GM19324 (cell line): ENCODE results near the gene SUN3.

ENCODE experiments used
- ATAC-seq: cut with Tn5 transposase; IDR thresholded peaks from one replicate; pipeline ENCODE4 v1.9.1; 2021; ENCODE audit warnings: mild to moderate bottlenecking, moderate library complexity; ENCODE audit not compliant: unreplicated experiment, low FRiP score

The SUN3 gene, protein sequence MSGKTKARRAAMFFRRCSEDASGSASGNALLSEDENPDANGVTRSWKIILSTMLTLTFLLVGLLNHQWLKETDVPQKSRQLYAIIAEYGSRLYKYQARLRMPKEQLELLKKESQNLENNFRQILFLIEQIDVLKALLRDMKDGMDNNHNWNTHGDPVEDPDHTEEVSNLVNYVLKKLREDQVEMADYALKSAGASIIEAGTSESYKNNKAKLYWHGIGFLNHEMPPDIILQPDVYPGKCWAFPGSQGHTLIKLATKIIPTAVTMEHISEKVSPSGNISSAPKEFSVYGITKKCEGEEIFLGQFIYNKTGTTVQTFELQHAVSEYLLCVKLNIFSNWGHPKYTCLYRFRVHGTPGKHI

DNA sequence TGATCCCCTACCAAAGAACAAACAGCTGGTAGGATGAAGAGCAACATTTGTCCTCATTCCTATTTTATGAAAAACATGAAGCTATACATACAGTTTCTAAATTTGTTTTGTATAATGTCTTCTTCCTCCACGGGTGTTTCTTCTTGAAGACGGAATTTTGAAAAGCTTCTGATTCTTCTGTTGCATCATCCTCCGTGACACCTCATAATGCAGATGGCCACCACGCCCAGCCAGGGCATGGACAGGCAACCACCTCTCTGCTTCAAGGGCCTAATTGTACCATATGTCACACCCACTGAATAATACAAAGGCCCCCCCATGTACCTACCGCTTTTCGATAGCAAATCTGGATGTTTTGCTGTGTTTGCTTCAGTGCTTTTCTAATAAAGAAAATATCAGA is at the start of gene SUN3:
Gene SUN3 (minus strand): TSS at position 170 of the 400 bp plus-strand sequence. CDS start 169 bp downstream, at position 1.
- no peak for ATAC-seq

DNA sequence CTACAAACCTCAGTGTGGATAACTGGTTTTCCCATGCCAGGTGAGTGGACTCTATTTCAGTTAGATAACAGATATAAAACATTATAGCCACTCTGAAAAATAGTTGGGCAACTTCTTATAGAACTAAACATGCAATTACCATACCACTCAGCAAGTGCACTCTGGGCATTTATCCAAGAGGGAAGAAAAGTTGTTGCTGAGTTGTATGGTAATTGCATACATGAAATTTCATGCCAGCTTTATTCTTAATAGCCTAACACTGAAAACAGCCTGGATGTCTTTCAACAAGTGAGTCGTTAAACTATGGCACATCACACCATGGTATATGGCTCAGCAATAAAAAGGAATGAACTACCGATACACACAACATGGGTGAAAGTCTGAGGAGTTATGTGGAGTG is 49.6 kb upstream of the SUN3 start:
- no peak for ATAC-seq

DNA sequence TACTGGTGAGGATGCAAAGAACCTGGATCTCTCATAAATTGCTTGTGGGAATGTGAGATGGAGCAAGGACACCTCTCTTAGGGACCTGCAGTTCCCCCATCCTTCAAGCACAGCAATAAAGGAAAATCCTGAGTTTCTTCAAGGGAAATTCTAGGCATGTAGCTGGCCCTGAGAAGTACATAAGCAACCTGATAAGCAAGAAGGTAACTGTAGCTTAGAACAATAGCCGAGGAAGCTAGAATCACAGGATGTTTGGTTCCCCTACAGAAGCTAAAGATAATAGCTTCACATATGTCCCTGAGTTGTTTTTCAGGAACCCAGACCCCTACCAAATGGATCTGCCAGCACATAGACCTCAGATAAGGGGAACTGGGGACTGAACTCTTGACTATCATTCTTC is 48.5 kb upstream of the SUN3 start:
- ATAC-seq = no peak

DNA sequence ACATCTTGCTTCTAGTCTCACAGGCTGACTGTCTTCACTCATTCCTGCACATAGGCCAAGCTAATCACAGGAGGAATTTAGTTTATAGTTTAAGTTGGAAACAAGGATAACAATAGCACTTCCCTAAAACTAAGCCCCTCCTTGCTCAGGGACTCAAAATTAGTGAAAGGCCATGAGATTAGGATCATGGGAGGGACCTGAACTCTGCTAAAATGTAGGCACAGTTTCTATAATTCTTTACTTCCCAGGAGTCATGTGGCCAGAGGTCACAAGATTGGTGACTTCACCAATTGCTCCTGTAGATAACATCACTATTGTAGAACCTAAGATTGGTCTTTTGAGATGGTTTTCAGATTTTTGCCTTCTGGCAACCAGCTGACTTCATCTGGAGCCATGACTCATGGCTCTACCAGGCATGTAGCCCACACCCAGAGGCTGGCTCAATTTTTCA is 45.3 kb upstream of the SUN3 start:
- no peak for ATAC-seq

DNA sequence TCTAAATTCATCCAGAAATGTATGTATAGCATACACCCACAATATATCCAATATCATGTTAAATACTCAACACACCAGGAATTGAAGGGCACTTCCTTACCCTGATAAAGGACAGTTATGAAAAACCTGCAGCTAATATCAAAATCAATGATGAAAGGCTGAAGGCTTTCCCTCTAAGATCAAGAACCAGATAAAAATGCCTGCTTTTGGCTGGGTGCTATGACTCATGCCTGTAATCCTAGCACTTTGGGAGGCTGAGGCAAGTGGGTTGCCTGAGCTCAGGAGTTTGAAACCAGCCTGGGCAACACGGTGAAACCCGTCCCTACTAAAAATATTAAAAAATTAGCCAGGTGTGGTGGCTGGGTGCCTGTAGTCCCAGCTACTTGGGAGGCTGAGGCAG is 38.6 kb upstream of the SUN3 start:
- no peak for ATAC-seq

DNA sequence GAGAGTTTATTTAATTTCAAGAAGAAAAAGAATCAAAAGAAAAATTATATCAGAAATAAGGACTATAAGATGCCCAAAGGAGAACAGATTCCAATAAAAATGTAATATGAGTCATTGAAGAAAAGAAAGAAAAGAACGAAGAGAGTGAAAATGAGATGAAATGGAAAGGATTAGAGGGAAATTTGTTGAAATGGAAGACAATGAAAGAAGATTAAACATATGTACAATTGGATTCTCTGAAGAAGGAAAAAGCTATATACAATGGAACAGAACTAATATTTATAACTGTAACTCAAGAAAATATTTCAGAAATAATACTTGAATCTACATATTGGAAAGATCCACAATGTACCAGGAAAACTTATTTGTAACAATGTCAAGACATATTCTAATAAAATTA is 35.1 kb upstream of the SUN3 start:
- ATAC-seq = no peak

DNA sequence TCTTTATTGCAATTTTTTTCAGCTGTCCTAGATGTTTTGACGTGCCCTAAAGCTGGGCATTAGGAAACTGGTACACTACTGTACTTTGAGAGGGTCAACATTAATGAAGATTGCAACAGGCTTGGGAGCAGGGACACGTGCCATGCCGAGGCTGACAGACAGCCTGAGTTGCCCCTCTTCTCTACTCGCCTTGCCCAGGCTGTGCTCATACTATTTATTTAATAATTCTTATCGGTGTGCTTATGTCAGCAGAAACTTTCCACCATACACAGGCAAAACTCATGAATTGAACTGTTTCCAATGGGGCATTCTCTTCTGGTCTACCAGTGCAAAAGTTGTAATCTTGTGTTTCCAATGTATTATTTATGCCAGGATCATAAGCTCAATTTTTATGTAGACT is 30.8 kb upstream of the SUN3 start:
- no peak for ATAC-seq

DNA sequence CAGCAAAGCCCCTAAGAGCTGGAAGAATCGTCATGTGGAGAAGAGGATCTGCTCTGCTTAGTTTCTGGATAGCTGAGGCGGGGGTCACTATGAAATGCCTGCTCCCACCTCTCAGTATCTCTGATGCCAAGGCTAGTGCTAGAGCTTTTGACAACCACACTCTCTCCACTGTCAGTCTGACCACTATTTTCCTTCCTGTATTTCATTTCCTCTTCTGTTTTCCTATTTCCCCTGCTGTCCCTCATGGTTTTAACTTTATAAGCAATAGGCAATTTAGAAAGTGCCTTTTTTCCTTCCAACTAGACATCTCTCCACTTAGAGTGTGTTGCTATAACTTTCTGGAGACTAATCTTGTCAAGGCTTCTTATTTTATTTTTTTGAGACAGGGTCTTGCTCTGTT is 30.1 kb upstream of the SUN3 start:
- ATAC-seq = no peak

DNA sequence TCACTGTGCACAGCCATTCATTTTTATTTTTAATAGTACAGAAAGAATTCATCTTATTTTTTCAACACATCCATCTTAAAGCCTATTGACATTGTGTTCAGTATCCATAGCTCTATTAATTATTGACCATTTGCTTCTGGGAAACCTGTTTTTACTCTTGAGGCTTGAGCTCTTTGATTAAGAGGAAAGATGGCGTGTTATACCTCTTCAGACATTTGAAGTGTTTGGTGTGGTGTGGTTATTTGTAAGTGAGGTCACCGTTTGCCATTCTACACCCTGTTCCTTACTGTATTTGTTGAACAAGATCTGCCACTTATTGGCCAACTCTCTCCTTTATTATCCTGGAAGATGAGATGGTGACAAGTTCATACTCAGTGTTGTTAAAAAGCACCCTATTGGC is 24.8 kb upstream of the SUN3 start:
- no peak for ATAC-seq

DNA sequence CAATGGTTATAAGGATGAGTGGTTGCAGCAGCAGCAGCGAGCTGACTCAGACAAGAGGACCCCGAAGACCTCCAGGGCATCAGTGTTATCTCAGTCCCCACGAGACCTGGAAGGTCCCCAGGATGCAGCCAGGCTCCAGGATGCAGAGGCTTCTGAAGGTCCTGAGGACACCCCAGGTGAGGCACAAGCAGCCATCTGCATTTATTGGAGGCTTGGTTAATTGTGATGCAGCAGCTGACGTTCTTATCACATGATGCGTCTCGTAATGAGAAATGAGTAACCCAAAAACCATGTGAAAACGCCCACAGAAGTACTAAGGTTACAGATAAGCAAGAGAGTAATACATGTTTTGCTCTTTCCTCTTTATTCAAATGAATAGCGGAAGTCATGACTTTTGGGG is 23.8 kb upstream of the SUN3 start:
- no peak for ATAC-seq

DNA sequence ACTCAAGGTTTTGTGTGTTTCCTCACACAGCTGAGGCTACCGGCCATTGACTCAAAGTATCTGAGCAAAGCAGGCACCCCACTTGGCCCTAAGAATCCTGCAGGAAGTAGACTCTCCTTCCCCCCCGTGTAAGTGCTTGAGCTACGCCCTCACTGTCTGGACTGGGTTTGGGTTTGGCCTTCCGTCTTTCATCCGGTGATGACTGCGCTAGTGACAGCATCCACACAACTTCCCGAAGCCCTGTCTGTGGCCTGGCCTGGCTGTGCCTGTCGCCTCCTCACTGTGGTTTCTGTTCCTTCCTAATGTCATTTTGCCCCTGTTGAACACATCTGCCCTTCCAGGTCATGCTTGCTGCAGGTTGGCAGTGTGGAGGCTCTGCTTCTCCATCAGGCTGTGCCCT is 20.9 kb upstream of the SUN3 start:
- no peak for ATAC-seq

DNA sequence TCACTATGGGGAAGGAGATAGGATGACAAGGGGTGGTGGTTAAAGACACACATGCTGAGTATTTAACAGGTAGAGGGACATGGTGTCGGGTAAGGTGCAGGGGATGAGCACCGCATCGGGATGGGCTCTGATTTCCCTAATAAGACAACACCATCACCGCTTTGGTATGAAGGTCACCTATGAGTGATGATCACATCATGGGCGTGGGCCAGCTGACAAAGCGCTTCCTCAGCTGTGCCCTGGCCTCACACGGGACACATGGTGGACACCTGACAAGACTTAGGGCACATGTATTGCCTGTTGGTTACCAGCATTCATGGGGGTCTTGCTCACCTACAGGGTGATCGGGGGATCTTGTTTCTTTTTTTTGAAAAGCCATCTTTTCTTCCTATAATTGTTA is 19.2 kb upstream of the SUN3 start:
- no peak for ATAC-seq

DNA sequence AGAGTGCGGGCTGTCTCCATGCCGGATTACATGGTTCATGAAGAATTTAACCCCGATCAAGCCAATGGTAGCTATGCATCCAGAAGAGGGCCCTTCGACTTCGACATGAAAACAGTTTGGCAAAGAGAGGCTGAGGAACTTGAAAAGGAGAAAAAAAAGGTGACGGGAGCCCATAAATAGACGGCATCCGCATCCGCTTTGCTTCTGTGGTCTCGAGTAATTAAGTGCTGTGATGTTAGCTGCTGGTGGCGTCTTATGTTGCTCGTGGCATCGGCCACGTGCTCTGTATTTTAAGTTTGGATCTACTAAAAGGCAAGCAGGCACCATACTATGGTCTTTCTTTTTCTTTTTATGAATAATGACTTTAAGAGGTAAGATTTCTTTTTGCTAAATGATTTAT is 17.6 kb upstream of the SUN3 start:
- no peak for ATAC-seq

DNA sequence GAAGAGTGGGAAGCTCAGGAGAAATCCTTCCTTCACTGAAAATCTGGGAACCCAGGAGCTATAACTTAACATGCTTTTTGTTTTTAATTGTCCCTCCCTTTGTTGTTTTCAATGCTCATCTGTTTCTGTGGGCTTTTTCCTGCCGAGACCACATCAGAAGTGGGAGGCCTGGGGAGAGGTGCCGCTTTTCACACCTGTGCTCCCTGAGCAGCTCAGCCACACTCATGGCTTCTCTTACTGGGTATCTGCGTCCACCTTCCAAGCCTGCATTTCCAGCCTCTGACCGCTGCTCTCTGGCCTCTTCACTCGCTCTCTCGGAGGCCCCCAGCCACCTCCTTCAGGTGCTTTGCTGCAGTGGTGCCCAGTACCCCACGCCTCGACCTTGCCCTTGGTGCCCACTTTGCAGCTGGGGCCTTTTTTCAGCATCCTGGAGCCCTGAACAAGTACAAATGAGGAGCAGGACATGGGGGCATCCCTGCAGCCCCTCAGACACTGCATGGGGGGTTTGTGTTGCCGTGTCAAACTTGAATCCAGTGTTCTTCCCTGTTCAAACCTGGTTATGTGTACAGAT is 16.4 kb upstream of the SUN3 start:
- ATAC-seq = no peak

DNA sequence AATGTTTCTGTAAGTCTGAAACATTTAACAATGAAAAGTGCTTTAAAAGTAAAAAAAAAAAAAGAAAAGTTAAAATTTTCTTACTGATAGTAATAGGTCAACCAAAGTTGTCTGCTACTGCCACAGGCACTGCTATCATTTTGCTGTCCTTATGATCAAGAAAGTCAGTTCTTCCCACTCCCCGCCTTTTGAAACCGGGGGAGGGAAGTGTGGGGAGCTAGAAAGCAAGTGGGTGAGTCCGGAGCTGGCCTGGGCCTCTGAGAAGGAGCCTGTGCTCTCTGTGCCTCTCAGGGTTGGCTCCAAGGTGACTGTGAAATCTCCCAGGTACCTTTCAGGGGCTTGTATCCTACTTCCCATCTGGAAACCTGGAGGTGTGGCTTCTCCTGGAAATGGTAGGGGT is 13.7 kb upstream of the SUN3 start:
- no peak for ATAC-seq

DNA sequence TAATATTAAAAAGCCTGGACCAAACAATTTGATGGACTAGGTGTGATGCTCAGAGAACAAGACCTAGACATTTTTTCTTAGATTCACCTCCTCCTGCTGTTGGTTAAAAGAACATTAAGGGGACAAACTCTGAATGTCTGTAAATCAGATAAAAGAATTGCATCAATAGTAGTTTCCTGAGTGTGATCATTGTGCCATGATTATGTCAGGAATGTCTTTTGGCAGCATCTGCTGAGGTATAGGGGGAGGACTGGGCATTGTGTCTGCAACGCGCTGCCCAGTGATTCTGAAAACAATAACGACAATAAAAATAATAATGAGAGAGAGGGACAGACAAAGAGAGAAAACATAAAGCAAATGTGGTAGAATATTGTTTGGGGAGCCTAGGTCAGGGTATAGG is 13.3 kb upstream of the SUN3 start:
- no peak for ATAC-seq

DNA sequence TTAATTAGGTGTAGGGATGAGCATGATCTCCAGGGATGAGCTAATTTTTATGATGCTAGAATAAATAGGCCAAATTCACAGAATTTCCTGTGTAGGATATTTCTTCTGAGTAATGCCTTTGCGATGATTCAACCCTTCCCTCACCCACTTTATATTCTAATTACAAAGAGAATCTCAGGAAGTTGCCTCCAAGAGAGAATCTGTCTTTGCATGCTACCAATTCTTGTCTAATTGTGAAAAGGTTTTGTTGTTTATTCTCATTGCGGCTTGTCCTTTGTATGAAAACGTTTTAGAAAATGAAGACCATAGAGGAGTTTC is 12.7 kb upstream of the SUN3 start:
- ATAC-seq = no peak

DNA sequence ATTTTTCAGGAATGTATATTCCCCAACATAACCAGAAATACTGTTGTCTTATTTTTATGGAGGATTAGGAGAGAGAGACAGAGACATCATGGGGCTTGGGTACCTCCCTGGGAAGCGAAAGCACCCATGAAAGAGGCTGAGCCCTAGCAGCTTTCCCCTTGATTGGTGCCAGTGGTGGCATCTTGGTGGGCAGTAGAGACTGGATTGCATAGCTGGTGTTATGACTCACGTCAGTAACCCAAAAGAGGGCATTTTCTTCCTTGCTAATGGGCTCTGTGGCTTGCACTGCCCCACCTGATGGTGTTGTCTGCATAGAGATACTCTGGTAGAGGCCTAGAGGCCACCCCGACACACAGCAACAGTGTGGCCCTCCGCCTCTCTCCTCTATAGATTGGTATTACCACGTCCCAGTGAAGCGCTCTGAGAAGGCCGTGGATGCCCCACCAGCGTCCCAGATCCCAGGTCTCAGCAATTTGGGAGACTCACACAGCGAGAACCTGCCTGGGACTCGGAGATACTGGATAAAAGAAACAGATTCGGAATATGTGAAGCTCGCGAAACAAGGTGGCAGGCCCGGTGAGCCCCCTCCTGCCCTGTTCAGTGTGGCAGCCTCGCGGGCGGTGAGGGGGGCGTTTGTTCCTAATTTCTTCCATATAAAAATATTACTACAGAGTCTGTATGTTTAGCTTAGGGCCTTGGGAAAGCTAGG is 12.2 kb upstream of the SUN3 start:
- no peak for ATAC-seq

DNA sequence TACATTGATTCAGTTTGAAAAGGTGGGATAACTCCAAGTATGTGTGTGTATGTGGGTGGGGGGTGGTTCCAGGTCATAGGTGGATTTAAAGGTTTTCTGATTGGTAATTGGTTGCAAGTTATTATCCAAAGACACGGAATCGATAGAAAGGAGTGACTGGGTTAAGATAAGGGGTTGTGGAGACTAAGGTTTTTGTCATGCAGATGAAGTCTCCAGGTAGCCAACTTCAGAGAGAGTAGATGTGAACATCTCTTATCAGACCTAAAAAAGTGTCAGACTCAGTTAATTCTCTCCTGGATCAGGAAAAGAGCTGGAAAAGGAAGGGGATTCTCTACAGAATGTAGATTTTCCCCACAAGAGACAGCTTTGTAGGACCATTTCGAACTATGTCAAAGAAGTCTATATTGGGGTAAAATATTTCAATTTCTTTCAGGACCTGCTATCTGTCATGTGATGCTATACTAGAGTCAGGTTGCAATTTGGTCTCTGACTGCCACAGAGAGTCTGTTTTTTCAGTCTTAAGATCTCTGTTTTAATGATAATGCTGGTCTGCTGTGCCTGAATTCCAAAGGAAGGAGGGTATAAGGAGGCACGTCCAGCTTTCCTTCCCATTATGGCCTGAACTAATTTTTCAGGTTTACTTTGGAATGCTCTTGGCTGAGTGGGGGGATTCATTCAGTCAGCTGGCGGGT is 10.1 kb upstream of the SUN3 start:
- ATAC-seq = no peak

DNA sequence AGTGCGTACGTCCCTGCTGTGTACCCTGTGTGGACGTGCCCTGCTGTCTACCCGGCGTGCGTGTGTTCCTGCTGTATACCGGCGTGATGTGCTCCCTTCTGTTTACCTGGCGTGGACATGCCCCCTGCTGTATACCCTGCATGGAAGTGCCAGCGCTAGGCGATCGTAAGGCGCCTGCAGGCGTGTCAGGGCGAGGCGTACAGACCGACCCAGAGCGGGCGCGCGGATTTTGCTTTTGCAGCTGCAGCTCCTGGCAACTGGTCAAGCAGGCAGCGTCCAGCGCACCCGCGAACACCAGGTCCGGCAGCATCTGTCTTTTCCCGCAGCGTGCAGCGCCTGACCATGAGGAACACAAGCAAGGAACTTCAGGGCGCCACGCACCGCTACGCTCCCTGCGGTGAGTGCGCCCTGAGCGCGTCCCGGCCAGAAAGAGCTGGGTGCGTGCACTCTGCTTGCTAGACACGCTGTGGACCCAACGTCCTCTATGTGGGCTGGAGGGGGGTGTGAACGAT is 7.1 kb upstream of the SUN3 start:
- ATAC-seq = no peak

DNA sequence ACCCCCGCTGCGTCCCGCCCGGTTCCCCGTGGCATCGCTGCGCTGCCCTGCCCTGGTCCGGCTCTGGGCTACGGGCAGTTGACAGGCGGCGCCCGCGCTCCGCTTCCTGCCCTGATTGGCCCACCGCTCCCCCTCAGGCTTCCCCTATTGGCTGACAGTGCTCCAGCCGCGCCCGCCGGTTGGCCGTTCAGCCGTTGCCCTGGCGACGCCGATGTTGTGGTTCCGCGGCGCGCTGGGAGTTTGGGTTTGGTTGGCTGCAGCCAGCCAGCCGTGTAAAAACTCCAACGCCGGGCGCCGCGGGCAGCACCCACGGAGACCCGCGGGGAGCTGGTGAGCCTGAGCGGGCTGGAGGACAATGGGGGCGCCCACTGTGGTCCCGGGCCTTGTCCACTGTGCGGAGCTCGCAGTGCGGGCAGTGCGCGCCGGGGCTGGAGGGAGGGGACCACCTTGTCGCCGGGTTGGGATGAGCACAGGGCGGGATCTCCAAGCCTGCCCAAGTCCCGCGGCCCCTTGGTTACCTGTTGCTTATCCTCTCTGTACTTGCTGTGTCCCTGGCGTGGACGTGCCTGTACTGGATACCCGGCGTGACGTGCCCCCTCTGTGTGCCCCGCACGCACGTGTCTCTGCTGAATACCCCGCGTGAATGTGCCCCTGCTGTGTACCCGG is 6.5 kb upstream of the SUN3 start, which contains the start of gene C7orf57:
Gene C7orf57 (plus strand): TSS at position 243 of the 666 bp plus-strand sequence. CDS start 766 bp downstream, outside the sequence.
- ATAC-seq = peak; percentile 100
